Measurements from ENCODE around the gene PMFBP1.
"Not testable (repeated sequence)": the region's sequence is repeated elsewhere in the genome, so short reads cannot be mapped to it uniquely, and the experiment has no call there.

The PMFBP1 gene

GRCh38 chr16:72108353-72109102 is 63.4 kb downstream of the PMFBP1 start:
- H3K4me3 ChIP-seq (ENCODE audit: low read depth, low read length): no peak overlapping the region

GRCh38 chr16:72107371-72107770 is 64.6 kb downstream of the PMFBP1 start:
- H3K4me3 ChIP-seq (ENCODE audit: low read depth, low read length): no peak overlapping the region

GRCh38 chr16:72105978-72106377 is 66.0 kb downstream of the PMFBP1 start:
- no peak overlapping the region for H3K4me3 ChIP-seq (ENCODE audit: low read depth, low read length)

- no peak overlapping the region for H3K4me3 ChIP-seq (ENCODE audit: low read depth, low read length)
Measured at GRCh38 chr16:72104905-72105304, 67.0 kb downstream of the PMFBP1 start.

- H3K4me3 ChIP-seq (ENCODE audit: low read depth, low read length): no peak overlapping the region
Measured at GRCh38 chr16:72101195-72101594, 70.8 kb downstream of the PMFBP1 start.

GRCh38 chr16:72099377-72099818 is 72.6 kb downstream of the PMFBP1 start:
- H3K4me3 ChIP-seq (ENCODE audit: low read depth, low read length): no peak overlapping the region

- no peak overlapping the region for H3K4me3 ChIP-seq (ENCODE audit: low read depth, low read length)
Measured at GRCh38 chr16:72098936-72099335, 73.0 kb downstream of the PMFBP1 start.

- H3K4me3 ChIP-seq (ENCODE audit: low read depth, low read length): peak overlapping the region; percentile 95
Measured at GRCh38 chr16:72094266-72094610, 77.7 kb downstream of the PMFBP1 start.

- peak within 1 kb of the TSS; percentile 95 for H3K4me3 ChIP-seq (ENCODE audit: low read depth, low read length)
Measured at GRCh38 chr16:72093448-72094265, 78.3 kb downstream of the PMFBP1 start, which contains the start of the genes DHX38 and TXNL4B. Gene DHX38, plus strand, starts transcription at chr16:72093847. Its CDS starts 2,311 bp downstream, at chr16:72096158. Gene TXNL4B, minus strand, starts transcription at chr16:72093620. Its CDS starts 2,871 bp downstream, at chr16:72090749.

- H3K4me3 ChIP-seq (ENCODE audit: low read depth, low read length): peak overlapping the region; percentile 87
Measured at GRCh38 chr16:72092832-72093447, 79.0 kb downstream of the PMFBP1 start.

- no peak overlapping the region for H3K4me3 ChIP-seq (ENCODE audit: low read depth, low read length)
Measured at GRCh38 chr16:72091217-72091616, 80.7 kb downstream of the PMFBP1 start.

GRCh38 chr16:72085002-72085401 is 87.0 kb downstream of the PMFBP1 start:
- no peak overlapping the region for H3K4me3 ChIP-seq (ENCODE audit: low read depth, low read length)

GRCh38 chr16:72084445-72084844 is 87.5 kb downstream of the PMFBP1 start:
- H3K4me3 ChIP-seq (ENCODE audit: low read depth, low read length): no peak overlapping the region

GRCh38 chr16:72083778-72084404 is 88.1 kb downstream of the PMFBP1 start:
- no peak overlapping the region for H3K4me3 ChIP-seq (ENCODE audit: low read depth, low read length)

- not testable (repeated sequence) for H3K4me3 ChIP-seq (ENCODE audit: low read depth, low read length)
Measured at GRCh38 chr16:72076991-72077706, 94.8 kb downstream of the PMFBP1 start.

- H3K4me3 ChIP-seq (ENCODE audit: low read depth, low read length): not testable (repeated sequence)
Measured at GRCh38 chr16:72075067-72075466, 96.9 kb downstream of the PMFBP1 start.

GRCh38 chr16:72073560-72074230 is 98.3 kb downstream of the PMFBP1 start:
- no peak overlapping the region for H3K4me3 ChIP-seq (ENCODE audit: low read depth, low read length)

- no peak overlapping the region for H3K4me3 ChIP-seq (ENCODE audit: low read depth, low read length)
Measured at GRCh38 chr16:72072514-72073342, 99.2 kb downstream of the PMFBP1 start.

Measured in iPS-11a (cell line).